ENCODE data around the gene CDAN1. TPM values are rescaled to one million over a fixed set of nuclear protein-coding genes. Genes with fewer than 3 reads are reported as not detected.

The CDAN1 gene
- total and polyA plus RNA-seq, 2 donors from 2014 or later = 7.0 to 13.1 TPM

- no peak overlapping the region for H3K4me3 ChIP-seq (ENCODE audit: low read length in 3 of 3)
- DNase-seq (no peak), FAIRE-seq (no peak)
- no peak for TF ChIP-seq CTCF (IDR thresholded peaks at IDR 0.05; ENCODE audit: borderline replicate concordance, extremely low read depth, insufficient read depth)
- no peak overlapping the region for H3K9ac ChIP-seq (ENCODE audit: low read length in 3 of 3)
- H3K36me3 ChIP-seq (ENCODE audit: control insufficient read depth in 2 of 3, insufficient read depth in 3 of 3, low read length in 3 of 3) = peaks cover 0 to 3% (median 0%) of the 10 kb centered on the region in 3 donors
- intact Hi-C loops (cut with DNase I) = no loop called here
- no peaks in the 10 kb centered on the region for H3K9me3 ChIP-seq (ENCODE audit: control insufficient read depth in 2 of 3, insufficient read depth in 1 of 3, low read length in 3 of 3)
- H3K27ac ChIP-seq (ENCODE audit: low read depth in 2 of 2, low read length in 2 of 2) = no peak overlapping the region
- H3K4me1 ChIP-seq (ENCODE audit: control insufficient read depth in 2 of 3, insufficient read depth in 2 of 3, low read depth in 1 of 3, low read length in 3 of 3) = peaks cover 0 to 3% (median 0%) of the 10 kb centered on the region in 3 donors
- no peaks in the 10 kb centered on the region for H3K27me3 ChIP-seq (ENCODE audit: control insufficient read depth, insufficient read depth, low read length)
Measured at GRCh38 chr15:42741710-42742109, 4.8 kb upstream of the CDAN1 start.

- Histone ChIP-seq H3K4me1 (ENCODE audit: control insufficient read depth in 2 of 3, insufficient read depth in 2 of 3, low read depth in 1 of 3, low read length in 3 of 3) (peaks cover 0 to 8% (median 0%) of the 10 kb centered on the region in 3 donors), H3K9ac (ENCODE audit: low read length in 3 of 3) (peak overlapping the region; percentile 26 to 90 (median 90)), H3K36me3 (ENCODE audit: control insufficient read depth in 2 of 3, insufficient read depth in 3 of 3, low read length in 3 of 3) (peaks cover 2 to 11% (median 10%) of the 10 kb centered on the region in 3 donors), H3K9me3 (ENCODE audit: control insufficient read depth in 2 of 3, insufficient read depth in 1 of 3, low read length in 3 of 3) (no peaks in the 10 kb centered on the region), H3K4me3 (ENCODE audit: low read length in 3 of 3) (peak overlapping the region; percentile 51 to 75 (median 72)), H3K27ac (ENCODE audit: low read depth in 2 of 2, low read length in 2 of 2) (peak overlapping the region; percentile 71 to 83), H3K27me3 (ENCODE audit: control insufficient read depth, insufficient read depth, low read length) (no peaks in the 10 kb centered on the region)
- intact Hi-C loops (cut with DNase I) = no loop called here
- DNase-seq (no peak), FAIRE-seq (no peak)
- no peak for TF ChIP-seq CTCF (IDR thresholded peaks at IDR 0.05; ENCODE audit: borderline replicate concordance, extremely low read depth, insufficient read depth)
Measured at GRCh38 chr15:42737529-42738328, 801 bp upstream of the CDAN1 start.

- DNase-seq = peak in 2 of 5 donors; percentile 13 to 46
- H3K9ac ChIP-seq (ENCODE audit: low read length in 3 of 3) = peak overlapping the region in 1 of 3 donors; percentile 28
- peak overlapping the region; percentile 54 to 75 (median 72) for H3K4me3 ChIP-seq (ENCODE audit: low read length in 3 of 3)
- peaks cover 0 to 8% (median 0%) of the 10 kb centered on the region in 3 donors for H3K4me1 ChIP-seq (ENCODE audit: control insufficient read depth in 2 of 3, insufficient read depth in 2 of 3, low read depth in 1 of 3, low read length in 3 of 3)
- H3K9me3 ChIP-seq (ENCODE audit: control insufficient read depth in 2 of 3, insufficient read depth in 1 of 3, low read length in 3 of 3) = no peaks in the 10 kb centered on the region
- no peak for FAIRE-seq
- no peaks in the 10 kb centered on the region for H3K27me3 ChIP-seq (ENCODE audit: control insufficient read depth, insufficient read depth, low read length)
- intact Hi-C loops (cut with DNase I) = no loop called here
- peaks cover 2 to 23% (median 17%) of the 10 kb centered on the region in 3 donors for H3K36me3 ChIP-seq (ENCODE audit: control insufficient read depth in 2 of 3, insufficient read depth in 3 of 3, low read length in 3 of 3)
- TF ChIP-seq CTCF (IDR thresholded peaks at IDR 0.05; ENCODE audit: borderline replicate concordance, extremely low read depth, insufficient read depth) = no peak
- no peak overlapping the region for H3K27ac ChIP-seq (ENCODE audit: low read depth in 2 of 2, low read length in 2 of 2)
Measured at GRCh38 chr15:42736178-42736792, 643 bp downstream of the CDAN1 start.
